HepG2 (cell line): ENCODE data around the gene CHD2. TPM values are rescaled to one million over a fixed set of nuclear protein-coding genes. Genes with fewer than 3 reads are reported as not detected.

Source experiments
- FOXK2 ChIP-seq: fragments of 450-650 bp; IDR thresholded peaks from 2 replicates; pipeline ENCODE4 v1.6.1; 2016
- HOMEZ ChIP-seq: IDR thresholded peaks from 2 replicates; pipeline ENCODE4 v1.6.1; 2016; ENCODE audit warnings: low read depth
- SCMH1 ChIP-seq: sonication (generic); formaldehyde crosslinking; IDR thresholded peaks from 2 replicates; pipeline ENCODE4 v1.9.0; 2021; ENCODE audit warnings: missing genetic modification reagents, mild to moderate bottlenecking, borderline replicate concordance
- ZC3H13 ChIP-seq: sonication (generic); formaldehyde crosslinking; IDR thresholded peaks from 2 replicates; pipeline ENCODE4 v1.8.1; 2023; ENCODE audit warnings: mild to moderate bottlenecking, missing genetic modification reagents, moderate library complexity
- ZFX ChIP-seq: sonication (generic); formaldehyde crosslinking; IDR thresholded peaks from 2 replicates; pipeline ENCODE4 v1.4.0; 2020; ENCODE audit warnings: mild to moderate bottlenecking, low read depth, missing genetic modification reagents, moderate library complexity
- ZNF318 ChIP-seq: sonication (generic); formaldehyde crosslinking; IDR thresholded peaks from 2 replicates; pipeline ENCODE4 v1.4.0; 2020; ENCODE audit warnings: mild to moderate bottlenecking, missing genetic modification reagents
- ZNF704 ChIP-seq: sonication (generic); formaldehyde crosslinking; IDR thresholded peaks from 2 replicates; pipeline ENCODE4 v1.8.1; 2023; ENCODE audit warnings: mild to moderate bottlenecking, inconsistent platforms, moderate library complexity, missing genetic modification reagents, borderline replicate concordance
- ZNF772 ChIP-seq: sonication (generic); formaldehyde crosslinking; IDR thresholded peaks from 2 replicates; pipeline ENCODE4 v1.5.0; 2020; ENCODE audit warnings: mild to moderate bottlenecking, missing genetic modification reagents
- polyA plus RNA-seq, 8 experiments: library from polyadenylated mRNA; depleted of rRNA in 3 of 8; stranded (reverse) in 7 of 8; unstranded in 1 of 8; fragments of >200 nt; fragmentation: Illumina TruSeq in 4 of 8; extraction: Trizol in 4 of 8; gene quantifications; 2 replicates each; pipeline versions ENCODE4 v1.2.1 to v1.2.3, GENCODE V29; 2011 to 2016; ENCODE audit warnings: low read depth in 4 of 8, missing spikeins in 1 of 8, mixed read lengths in 1 of 8; ENCODE audit not compliant: insufficient read depth in 1 of 8
- total RNA-seq, 5 experiments: library from RNA; depleted of rRNA; stranded (reverse); fragments of >200 nt; fragmentation: Illumina TruSeq; extraction: Trizol; gene quantifications; 2 replicates each; pipeline ENCODE4 v1.2.3, GENCODE V29; 2016; ENCODE audit warnings: low read depth in 1 of 5
- TF ChIP-seq, protein P1 (sequence below), 2 experiments: sonication (generic) in 1 of 2; formaldehyde crosslinking in 1 of 2; IDR thresholded peaks; 2 replicates each; pipeline versions ENCODE4 v1.5.1 to v1.6.1; 2011 to 2020; ENCODE audit warnings: borderline replicate concordance in 1 of 2, low read depth in 1 of 2, low read length in 1 of 2, mild to moderate bottlenecking in 1 of 2, missing genetic modification reagents in 1 of 2, moderate library complexity in 1 of 2
- TF ChIP-seq, protein P2 (sequence below): sonication (generic); formaldehyde crosslinking; IDR thresholded peaks from 2 replicates; pipeline ENCODE4 v1.9.0; 2021; ENCODE audit warnings: missing genetic modification reagents, borderline replicate concordance

The CHD2 gene
- total and polyA plus RNA-seq, 2 of the 13 experiments (the other 11 are each of a cell fraction or from before 2014, with no cell fraction given): 54.0 to 54.1 TPM

DNA sequence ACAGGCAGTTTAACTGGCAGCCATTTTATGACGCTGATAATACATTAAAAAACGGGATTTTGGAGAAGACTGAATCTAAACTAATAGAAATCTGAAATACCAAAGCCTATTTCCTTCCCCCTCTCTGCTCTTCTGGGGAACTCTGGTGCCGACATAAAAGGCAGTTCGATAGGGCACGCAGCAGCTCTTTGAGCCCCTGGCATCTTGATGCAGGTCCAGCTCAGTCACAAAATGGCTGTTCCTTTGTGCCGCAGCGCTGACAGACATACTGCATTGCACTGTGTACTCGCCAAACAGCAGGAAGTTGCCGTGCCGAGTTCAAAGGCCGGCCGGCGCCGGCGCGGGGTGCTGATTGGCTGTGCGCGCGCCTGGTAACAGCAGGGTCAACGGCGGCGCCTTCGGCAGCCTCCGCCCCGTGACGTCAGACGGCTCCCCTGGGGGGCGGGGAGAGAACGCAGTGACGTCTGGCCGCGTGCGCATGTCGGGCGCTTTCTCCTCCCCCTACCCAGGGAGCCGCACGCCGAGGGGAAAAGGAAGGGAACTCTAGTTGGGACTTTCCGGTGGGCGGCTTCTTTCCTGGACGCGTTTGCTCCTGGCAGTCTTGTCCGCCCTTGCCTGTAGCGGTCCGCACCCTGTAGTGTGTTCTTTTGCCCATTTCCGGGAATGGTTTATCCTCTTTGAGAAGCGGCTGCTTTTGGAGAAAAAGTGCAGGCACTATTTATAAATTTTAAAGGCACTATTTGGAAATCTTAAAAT is 4.0 kb downstream of the CHD2 start (continued):
- TF ChIP-seq, protein P1, sequence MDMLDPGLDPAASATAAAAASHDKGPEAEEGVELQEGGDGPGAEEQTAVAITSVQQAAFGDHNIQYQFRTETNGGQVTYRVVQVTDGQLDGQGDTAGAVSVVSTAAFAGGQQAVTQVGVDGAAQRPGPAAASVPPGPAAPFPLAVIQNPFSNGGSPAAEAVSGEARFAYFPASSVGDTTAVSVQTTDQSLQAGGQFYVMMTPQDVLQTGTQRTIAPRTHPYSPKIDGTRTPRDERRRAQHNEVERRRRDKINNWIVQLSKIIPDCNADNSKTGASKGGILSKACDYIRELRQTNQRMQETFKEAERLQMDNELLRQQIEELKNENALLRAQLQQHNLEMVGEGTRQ (IDR thresholded peaks at IDR 0.05; ENCODE audit: low read depth, low read length): no peak
- TF ChIP-seq, protein P1 (CRISPR knock-in tag; IDR thresholded peaks at IDR 0.05; ENCODE audit: borderline replicate concordance): no peak; the same call in 1 of the 2 replicates
- peak; percentile 56 for TF ChIP-seq ZFX (CRISPR knock-in tag)
- TF ChIP-seq, protein P2, sequence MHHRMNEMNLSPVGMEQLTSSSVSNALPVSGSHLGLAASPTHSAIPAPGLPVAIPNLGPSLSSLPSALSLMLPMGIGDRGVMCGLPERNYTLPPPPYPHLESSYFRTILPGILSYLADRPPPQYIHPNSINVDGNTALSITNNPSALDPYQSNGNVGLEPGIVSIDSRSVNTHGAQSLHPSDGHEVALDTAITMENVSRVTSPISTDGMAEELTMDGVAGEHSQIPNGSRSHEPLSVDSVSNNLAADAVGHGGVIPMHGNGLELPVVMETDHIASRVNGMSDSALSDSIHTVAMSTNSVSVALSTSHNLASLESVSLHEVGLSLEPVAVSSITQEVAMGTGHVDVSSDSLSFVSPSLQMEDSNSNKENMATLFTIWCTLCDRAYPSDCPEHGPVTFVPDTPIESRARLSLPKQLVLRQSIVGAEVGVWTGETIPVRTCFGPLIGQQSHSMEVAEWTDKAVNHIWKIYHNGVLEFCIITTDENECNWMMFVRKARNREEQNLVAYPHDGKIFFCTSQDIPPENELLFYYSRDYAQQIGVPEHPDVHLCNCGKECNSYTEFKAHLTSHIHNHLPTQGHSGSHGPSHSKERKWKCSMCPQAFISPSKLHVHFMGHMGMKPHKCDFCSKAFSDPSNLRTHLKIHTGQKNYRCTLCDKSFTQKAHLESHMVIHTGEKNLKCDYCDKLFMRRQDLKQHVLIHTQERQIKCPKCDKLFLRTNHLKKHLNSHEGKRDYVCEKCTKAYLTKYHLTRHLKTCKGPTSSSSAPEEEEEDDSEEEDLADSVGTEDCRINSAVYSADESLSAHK (CRISPR knock-in tag): no peak
- peak; percentile 80; the same call in 1 of the 2 replicates for TF ChIP-seq HOMEZ (CRISPR knock-in tag)
- TF ChIP-seq ZNF704: no peak
- peak; percentile 78; the same call in 1 of the 2 replicates for TF ChIP-seq ZNF772 (CRISPR knock-in tag)
- no peak for TF ChIP-seq SCMH1 (CRISPR knock-in tag)
- peak; percentile 56; the same call in 1 of the 2 replicates for TF ChIP-seq FOXK2
- peak; percentile 83 for TF ChIP-seq ZC3H13
- TF ChIP-seq ZNF318 (CRISPR knock-in tag): peak; percentile 90; the same call in 1 of the 2 replicates
